H1 (cell line): ENCODE data around the gene ZNF613. TPM values are rescaled to one million over a fixed set of nuclear protein-coding genes. Genes with fewer than 3 reads are reported as not detected.

ENCODE experiments used
- BACH1 ChIP-seq: IDR thresholded peaks from 2 replicates; pipeline ENCODE4 v1.6.1; 2012; ENCODE audit warnings: low read length, improper control_type of control experiment
- BCL11A ChIP-seq, 2 experiments: IDR thresholded peaks; one replicate each; pipeline ENCODE4 v1.6.1; 2011; ENCODE audit warnings: low read depth in 2 of 2, low read length in 2 of 2, mild to moderate bottlenecking in 2 of 2
- JUN ChIP-seq: IDR thresholded peaks from 2 replicates; pipeline ENCODE4 v1.6.1; 2011; ENCODE audit warnings: low read depth, mild to moderate bottlenecking, improper control_type of control experiment, low read length
- KDM5A ChIP-seq: fragments of 200-600 bp; IDR thresholded peaks from 2 replicates; pipeline ENCODE4 v1.7.1; 2012; ENCODE audit warnings: mild to moderate bottlenecking, low read length, inconsistent platforms, mixed read lengths
- RFX5 ChIP-seq: IDR thresholded peaks from 2 replicates; pipeline ENCODE4 v1.6.1; 2011; ENCODE audit warnings: low read depth, low read length, improper control_type of control experiment, borderline replicate concordance
- TEAD4 ChIP-seq: IDR thresholded peaks from 2 replicates; pipeline ENCODE4 v1.6.1; 2012; ENCODE audit warnings: low read depth, low read length, inconsistent platforms, mixed read lengths
- polyA plus RNA-seq, 7 experiments: library from polyadenylated mRNA; depleted of rRNA in 3 of 7; stranded (reverse) in 5 of 7; unstranded in 2 of 7; fragments of >200 nt in 5 of 7; fragments of 200-250 nt in 2 of 7; gene quantifications; 1 replicate in 5 of 7; 2 replicates in 1 of 7; 4 replicates in 1 of 7; pipeline versions ENCODE4 v1.2.1 to v1.2.3, GENCODE V29; 2011 to 2013; ENCODE audit warnings: missing spikeins in 2 of 7, mixed read lengths in 2 of 7
- total RNA-seq: library from RNA; stranded (reverse); fragmentation: NEBNext Ultra II Directional; extraction: Animal tissue kit (Norgen Biotek cat#: 25700); gene quantifications from 2 replicates; pipeline ENCODE4 v1.2.1, GENCODE V29; 2021

Gene ZNF613
- total and polyA plus RNA-seq, 2 of the 8 experiments (the other 6 are each of a cell fraction or from before 2014, with no cell fraction given) = 4.7 to 14.2 TPM

- TF ChIP-seq KDM5A = no peak
- TF ChIP-seq RFX5 = no peak
- no peak for TF ChIP-seq BCL11A (IDR thresholded peaks at IDR 0.05; ENCODE audit: low read depth in 2 of 2, low read length in 2 of 2)
- no peak for TF ChIP-seq JUN
- TF ChIP-seq BACH1 = no peak
- TF ChIP-seq TEAD4 = no peak
- TF ChIP-seq, all 59 proteins: peak for 0
Observed at GRCh38 chr19:51993422-51993821, 66.2 kb downstream of the ZNF613 start (continued).
